ENCODE measurements around the gene YY1.
"Not testable (repeated sequence)": the region's sequence is repeated elsewhere in the genome, so short reads cannot be mapped to it uniquely, and the experiment has no call there.

YY1 gene

DNA sequence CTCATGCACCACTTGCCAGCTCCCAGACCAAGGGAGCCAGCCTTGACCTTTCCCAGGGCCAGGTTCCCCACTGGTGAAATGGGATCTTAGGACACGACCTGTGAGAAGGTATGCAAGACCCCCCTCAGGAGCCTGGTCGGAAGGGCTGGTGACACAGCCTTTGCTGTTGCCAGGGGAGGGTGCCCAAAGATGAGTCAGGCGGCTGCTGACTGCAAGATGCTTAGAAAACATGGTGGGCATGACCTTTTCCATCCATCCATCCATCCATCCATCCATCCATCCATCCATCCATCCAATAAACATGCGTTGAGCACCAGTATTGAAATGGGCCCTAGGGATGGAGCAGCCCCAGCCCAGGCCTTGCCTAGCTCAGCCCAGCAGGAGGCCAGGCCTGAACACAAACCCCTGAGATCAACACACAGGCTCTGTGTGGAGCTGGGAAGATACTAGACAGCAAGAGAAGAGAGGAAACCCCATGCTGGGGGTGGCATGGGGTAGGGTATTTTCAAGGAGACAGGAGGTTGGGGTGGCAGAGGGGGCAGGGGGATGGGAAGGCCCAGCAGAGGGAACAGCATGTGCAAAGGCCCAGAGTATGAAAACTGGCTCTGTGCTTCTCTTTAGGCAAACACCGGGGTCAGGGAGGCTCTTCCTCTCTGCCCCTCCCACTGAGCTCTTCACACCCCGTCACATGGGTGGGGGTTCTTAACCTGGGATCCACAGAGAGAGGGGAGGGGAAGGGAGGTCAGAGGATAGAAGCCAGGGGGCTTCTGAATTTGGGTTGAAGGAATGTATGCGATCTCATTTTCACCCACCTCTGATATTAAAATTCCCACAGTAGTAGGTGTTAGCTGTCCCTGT, 26.2 kb upstream of the YY1 start:
- DNase-seq (ENCODE audit: low read depth, low spot score), result no peak
- H3K4me3 ChIP-seq (ENCODE audit: low read length), result no peak overlapping the region

GRCh38 chr14:100213587-100213955, 25.4 kb upstream of the YY1 start:
- DNase-seq (ENCODE audit: low read depth, low spot score), result no peak
- peak overlapping the region; percentile 67 for H3K4me3 ChIP-seq (ENCODE audit: low read length)

DNA sequence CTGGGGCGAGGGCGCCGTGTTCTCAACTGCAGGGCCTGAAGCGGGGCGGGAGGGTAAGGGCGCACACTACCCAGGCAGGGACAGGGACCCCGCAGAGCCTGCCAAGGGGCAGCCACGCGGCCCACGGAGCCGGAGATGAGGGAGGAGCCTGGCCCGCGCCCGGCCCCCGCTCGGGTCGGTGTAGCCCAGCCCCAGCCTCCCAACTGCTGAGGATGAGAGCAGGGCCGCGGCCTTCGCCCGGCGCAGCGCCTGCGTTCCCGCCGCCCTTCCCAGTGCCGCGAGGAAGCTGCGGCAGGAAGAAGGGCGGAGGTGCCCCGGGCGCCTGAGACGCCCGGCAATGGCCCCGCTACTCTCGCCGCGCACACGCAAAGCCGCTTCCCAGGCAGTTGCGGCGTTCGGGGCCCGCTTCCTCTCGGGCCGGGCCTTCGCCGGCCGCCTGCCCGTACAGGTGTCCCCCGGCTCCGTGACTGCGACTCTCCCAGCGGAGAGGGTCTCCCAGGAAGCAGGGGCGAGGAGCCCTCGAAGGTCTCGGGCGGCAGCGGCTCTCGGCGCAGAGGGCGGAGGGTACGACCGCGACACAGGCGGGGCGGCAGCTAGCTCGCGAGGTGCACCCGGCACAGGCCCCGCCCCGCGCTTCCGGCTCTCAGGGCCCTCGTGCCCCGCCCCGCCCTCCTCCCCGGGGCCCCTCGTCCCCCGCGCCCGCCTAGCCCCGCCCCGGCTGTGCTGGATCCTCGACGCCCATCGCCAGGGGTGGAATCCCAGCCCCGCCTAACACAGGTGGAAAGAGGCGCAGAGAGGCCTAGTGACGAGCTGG, 24.8 kb upstream of the YY1 start:
- H3K4me3 ChIP-seq (ENCODE audit: low read length), result peak overlapping the region; percentile 67
- DNase-seq (ENCODE audit: low read depth, low spot score), result peak; percentile 75

DNA sequence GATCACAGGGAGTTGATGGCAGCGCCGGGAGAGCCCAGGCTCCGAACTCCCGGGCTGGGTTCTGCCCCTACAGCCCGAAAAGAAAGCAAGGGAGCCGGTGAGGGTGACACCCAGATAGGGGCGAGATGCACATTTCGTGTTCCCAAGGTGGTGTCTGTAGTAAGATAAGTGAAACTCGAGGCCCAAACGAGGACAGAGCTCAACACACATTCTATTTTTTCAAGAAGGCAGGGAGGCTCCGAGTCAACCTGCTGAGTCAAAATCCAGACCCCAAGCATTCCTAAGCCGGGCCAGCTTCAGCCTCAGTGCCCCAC, 24.2 kb upstream of the YY1 start:
- DNase-seq (ENCODE audit: low read depth, low spot score), result no peak
- H3K4me3 ChIP-seq (ENCODE audit: low read length), result peak overlapping the region; percentile 36

DNA sequence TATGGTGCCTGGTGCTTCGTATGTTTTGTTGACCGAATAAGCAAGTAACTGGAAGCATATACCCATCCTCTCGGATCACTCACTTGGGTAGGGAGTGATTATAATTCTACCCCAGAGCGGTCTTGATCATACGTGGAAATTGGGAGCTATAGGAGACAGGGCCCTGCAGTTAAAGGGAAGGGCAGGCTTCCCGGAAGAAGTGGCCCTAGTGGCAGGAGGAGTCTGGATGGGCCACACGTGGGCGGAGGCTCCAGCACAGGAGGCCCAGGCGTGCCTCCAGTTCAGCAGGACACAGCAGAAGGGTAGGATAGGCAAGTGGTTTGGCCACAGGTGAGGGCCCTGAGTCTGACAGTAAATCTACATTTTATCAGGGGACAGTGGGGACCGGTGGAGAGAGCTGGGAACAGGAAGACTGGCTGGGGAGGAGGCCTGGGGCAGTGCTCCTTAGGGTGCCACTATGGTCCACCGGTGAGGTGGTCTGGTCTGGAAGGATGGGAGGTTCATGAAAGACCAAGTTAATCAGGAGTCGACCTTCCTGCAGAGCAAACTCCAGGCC, 23.5 kb upstream of the YY1 start:
- no peak for DNase-seq (ENCODE audit: low read depth, low spot score)
- H3K4me3 ChIP-seq (ENCODE audit: low read length), result no peak overlapping the region

DNA sequence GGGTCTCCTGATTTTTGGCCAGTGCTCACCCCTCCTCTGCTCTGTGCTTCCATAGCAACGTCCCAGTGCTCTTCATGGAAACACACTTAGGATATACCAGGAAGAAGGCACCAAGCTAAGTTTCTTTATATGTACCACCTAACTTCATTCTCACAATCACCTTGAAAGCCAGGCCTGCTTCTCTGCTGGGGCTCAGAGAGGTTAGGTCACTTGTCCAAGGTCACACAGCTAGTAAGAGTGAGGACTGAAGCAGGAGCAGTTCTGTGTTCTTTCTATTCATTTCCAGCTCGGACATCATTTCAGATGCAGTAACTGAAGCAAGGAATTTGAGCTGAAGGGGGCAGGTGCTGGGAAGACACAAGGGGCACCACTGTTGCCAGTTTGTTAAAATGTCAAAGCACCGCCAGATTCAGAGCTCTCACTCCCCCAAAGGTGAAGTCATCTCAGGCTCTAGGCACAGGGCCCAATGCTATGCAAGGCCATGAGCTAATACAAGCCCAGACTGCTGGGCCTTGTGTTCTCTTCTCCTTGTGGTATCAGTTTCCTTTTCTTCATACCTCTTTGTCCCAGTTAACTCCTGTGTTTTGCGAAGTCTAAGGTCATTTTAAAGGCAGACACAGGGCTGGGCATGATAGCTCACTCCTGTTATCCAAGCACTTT, 19.7 kb upstream of the YY1 start:
- no peak overlapping the region for H3K4me3 ChIP-seq (ENCODE audit: low read length)
- DNase-seq (ENCODE audit: low read depth, low spot score), result no peak

DNA sequence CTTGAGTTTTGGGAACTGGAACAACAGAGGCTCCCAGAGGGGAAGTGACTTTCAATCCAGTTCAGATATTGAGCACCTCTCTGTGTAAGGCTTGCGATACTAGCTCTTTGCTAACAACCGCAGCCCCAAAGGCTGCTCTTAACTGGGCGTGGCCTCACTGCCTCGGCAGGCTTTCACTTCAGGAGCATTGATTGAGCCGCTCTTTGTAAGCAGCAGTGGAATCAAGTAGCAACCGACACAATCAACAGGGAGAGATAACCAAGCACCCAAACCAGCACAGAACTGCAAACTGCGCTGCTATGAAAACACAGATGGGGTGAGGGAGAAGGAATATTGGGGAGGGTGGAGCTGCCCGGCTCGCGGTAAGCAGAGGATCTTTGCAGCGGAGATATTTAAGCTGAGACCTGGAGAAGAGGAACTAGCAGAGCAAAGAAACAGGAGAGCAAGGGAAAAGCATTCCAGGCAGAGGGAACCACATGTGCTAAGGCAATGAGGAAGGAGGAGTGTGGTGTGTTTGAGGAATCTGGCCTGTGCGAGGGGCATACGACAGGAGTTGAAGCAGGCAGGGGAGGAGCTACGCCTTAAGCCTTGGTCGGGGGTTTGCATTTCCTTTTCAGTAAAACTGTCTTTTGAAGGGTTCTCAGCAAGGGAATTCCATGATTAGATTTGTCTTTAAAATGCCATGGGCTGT, 17.3 kb upstream of the YY1 start:
- H3K4me3 ChIP-seq (ENCODE audit: low read length), result peak overlapping the region; percentile 85
- DNase-seq (ENCODE audit: low read depth, low spot score), result peak; percentile 92

DNA sequence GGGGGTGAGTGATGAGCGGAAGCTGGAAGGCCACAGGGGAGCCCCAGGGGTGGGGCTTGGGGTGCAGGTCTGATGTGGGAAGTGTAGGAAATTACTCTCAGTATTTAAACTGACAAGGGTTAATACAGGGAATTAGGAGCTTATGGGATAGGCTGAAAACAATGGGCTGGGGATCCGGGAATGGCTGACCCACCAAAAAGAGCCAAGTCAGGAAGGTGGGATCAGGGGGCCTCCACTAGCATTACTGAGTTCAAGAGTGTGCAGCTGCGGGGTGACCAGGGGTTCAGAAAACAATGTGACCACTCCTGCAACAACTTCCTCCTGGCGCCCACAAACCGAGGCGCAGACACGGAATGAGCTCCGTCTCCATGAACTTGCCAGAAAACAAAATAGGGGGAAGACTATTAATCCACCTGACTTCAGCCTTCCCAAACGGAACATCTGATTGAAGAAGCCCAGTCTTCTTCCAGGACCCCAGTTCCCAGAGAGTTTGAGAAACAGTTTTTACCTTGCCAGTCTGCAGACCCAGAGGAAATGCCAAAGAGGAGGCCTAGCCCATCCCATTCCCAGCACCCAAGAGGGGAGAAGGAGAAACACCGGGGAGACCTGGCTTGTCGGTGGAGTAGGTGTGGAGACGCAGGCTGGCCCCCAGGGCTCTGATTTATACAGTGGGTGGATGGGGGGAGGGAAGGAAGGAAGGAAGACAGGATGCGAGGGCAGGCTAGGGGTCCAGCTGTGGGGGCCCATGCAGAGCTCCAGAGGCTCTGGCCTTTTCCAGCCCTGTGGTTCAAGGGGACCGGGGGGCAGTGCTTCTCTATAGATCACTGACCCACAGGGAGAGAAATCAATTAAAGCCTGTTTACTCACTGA, 16.5 kb upstream of the YY1 start:
- no peak for DNase-seq (ENCODE audit: low read depth, low spot score)
- peak overlapping the region; percentile 85 for H3K4me3 ChIP-seq (ENCODE audit: low read length)

- peak; percentile 56 for DNase-seq (ENCODE audit: low read depth, low spot score)
- peak overlapping the region; percentile 85 for H3K4me3 ChIP-seq (ENCODE audit: low read length)
These were observed 15.4 kb upstream of the YY1 start for GRCh38 chr14:100223332-100224201.

GRCh38 chr14:100224229-100224866, 14.6 kb upstream of the YY1 start:
- DNase-seq (ENCODE audit: low read depth, low spot score), result peak; percentile 69
- peak overlapping the region; percentile 85 for H3K4me3 ChIP-seq (ENCODE audit: low read length)

- DNase-seq (ENCODE audit: low read depth, low spot score), result no peak
- no peak overlapping the region for H3K4me3 ChIP-seq (ENCODE audit: low read length)
These were observed 13.8 kb upstream of the YY1 start for GRCh38 chr14:100225169-100225568.

DNA sequence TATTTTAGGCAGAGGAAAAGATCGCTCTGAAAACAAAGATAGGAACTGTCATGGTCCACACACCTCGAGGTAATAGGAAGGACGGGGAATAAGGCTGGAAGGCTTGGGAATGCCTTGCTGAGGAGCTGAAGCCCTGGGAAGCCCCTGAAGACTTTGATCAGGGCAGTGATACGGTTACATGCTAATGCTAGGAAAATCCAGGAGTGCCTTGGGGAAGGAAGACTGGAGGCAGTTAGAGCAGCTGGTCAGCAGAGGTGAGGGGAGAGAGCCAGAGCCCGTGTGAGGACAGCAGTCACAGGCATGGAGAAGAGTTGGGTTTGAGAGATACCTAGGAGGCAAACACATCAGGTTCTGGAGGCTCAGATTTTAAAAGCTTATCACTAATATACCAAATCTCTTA, 8.6 kb upstream of the YY1 start:
- no peak for DNase-seq (ENCODE audit: low read depth, low spot score)

DNA sequence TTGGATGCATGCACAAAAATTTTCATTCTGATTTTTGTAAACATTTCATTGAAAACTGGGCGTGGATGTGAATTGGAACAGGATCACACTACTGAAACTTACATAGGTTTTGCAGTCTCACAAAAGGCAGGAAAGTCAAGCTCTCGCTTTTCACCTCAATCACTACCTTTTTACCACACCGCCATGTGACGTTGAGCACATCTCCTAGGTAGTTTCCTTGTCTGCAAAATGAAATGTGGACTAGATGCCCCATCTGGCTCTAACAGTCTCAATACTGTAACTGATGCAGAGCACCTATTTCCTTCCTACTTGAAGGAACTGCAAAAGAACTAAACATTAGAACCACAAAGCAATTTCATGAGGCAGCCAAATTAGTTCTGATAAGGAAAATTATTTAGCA, 4.4 kb upstream of the YY1 start:
- H3K4me3 ChIP-seq (ENCODE audit: low read length), result no peak overlapping the region
- peak; percentile 31 for DNase-seq (ENCODE audit: low read depth, low spot score)

More for the DNA sequence above, 8.6 kb upstream of the YY1 start:
- no peak overlapping the region for H3K4me3 ChIP-seq (ENCODE audit: low read length)

DNA sequence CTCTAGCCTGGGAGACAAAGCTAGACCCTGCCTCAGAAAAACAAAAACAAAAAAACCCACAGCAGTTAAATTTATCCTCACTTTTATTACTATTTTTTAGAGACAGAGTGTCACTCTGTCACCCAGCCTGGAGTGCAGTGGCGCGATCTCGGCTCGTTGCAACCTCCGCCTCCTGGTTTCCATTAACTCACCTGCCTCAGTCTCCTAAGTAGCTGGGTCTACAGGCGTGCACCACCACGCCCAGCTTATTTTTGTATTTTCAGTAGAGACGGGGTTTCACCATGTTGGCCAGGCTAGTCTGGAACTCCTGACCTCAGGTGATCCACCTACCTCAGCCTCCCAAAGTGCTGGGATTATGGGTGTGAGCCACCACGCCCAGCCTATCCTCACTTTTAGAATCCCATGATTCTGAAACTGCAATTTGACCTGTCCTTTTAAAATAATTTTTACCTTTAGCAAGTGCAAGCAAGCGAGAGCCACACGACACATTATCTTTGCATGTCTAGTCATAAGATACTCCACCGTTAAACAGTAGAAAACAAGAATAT, 2.6 kb upstream of the YY1 start:
- peak overlapping the region; percentile 91 for H3K4me3 ChIP-seq (ENCODE audit: low read length)
- DNase-seq (ENCODE audit: low read depth, low spot score), result not testable (repeated sequence)

- no peak for DNase-seq (ENCODE audit: low read depth, low spot score)
- peak overlapping the region; percentile 91 for H3K4me3 ChIP-seq (ENCODE audit: low read length)
These were observed 2.1 kb upstream of the YY1 start for GRCh38 chr14:100236881-100237280.

DNA sequence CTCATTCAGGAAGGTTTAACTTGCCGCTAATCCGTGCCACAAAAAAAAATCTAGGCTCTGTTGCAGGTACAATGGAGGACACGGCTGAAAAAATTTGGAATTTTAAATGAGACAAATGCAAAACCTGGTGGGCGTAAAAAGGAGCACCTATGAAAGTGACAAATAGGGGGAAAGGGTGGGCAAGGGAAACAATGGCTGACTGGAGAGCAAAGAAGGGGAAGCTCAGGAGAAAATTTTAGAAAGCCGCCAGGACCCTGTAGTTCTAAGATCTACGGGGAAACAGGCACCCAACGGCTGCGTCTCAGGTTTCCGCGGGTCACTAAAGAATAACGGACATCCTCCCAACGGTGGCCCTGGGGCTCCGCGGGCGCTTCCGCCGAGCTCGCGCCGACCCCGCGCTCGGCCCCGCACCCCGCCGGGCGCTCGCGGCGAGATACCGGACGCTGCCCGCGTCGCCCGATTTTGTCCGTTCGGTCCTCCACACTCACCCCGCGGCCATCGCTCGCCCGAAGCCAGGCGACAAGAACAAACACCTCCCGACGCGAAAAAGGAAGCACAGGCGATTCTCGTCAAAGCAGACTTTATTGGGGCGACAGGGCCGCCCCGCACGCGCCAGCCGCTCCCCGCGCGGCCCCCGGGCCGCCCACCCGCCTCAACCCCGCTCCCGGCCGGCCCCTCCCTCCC, 1.1 kb upstream of the YY1 start:
- no peak for DNase-seq (ENCODE audit: low read depth, low spot score)
- H3K4me3 ChIP-seq (ENCODE audit: low read length), result peak overlapping the region; percentile 91

All from Jurkat, Clone E6-1 (cell line).